Lower leg skin (tissue), 4 donors: ENCODE data around the gene ARF4. TPM values are rescaled to one million over a fixed set of nuclear protein-coding genes. Genes with fewer than 3 reads are reported as not detected.

ENCODE experiments used
- DNase-seq, 2 donors: peaks; one replicate each; pipeline ENCODE4 v3.0.0-alpha.2; 2019; ENCODE audit warnings: low spot score in 2 of 2
- H3K4me3 ChIP-seq: fragments of 200-600 bp; sonication (generic); 2 replicates; pipeline ENCODE4 v1.5.1; 2017; ENCODE audit warnings: mild to moderate bottlenecking, low read depth; ENCODE audit not compliant: poor library complexity, severe bottlenecking
- POLR2A ChIP-seq, 2 donors: fragments of 450-650 bp; IDR thresholded peaks; one replicate each; pipeline ENCODE4 v1.6.1; 2016 to 2017; ENCODE audit warnings: antibody characterized with exemption in 2 of 2, mild to moderate bottlenecking in 1 of 2, moderate library complexity in 1 of 2
- WGBS, 2 donors: methylation state at CpG; one replicate each; pipeline ENCODE4 v1.1.5; 2018; 5-methylcytosine and 5-hydroxymethylcytosine counted together
- intact Hi-C: fragments of 100-400 bp; cut with DNase I; formaldehyde crosslinking; loops from one replicate; pipeline ENCODE4 v1.15.0; 2023; ENCODE audit warnings: low total_unique reads
- total RNA-seq, 4 donors: library from RNA; depleted of rRNA; stranded (reverse); fragments of >200 nt; gene quantifications; one replicate each; pipeline ENCODE4 v1.1.0, GENCODE V29; 2016
- TF ChIP-seq, protein P1 (sequence below), 3 donors: fragments of 450-650 bp; IDR thresholded peaks; one replicate each; pipeline ENCODE4 v1.5.1; 2016; ENCODE audit warnings: antibody characterized with exemption in 3 of 3, mild to moderate bottlenecking in 3 of 3, moderate library complexity in 2 of 3

The ARF4 gene
- total RNA-seq, 4 donors from 2014 or later: 39.5 to 61.6 (median 59.2) TPM

DNA sequence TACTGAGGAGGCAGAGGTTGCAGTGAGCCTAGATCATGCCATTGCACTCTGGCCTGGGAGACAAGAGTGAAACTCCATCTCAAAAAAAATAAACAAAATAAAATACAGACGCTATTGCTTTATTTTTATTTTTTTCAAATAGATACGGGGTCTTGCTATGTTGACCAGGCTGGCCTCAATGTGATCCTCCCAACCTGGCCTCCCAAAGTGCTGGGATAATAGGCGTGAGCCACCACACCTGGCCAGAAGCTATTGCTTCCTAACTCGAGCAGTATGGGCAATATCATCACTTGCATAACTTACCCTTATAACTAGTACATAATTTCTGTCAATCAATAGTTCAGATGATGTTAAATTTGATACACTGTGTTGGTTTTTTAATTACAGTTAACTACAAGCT, 3.0 kb downstream of the ARF4 start:
- intact Hi-C loops: no loop called here
- H3K4me3 ChIP-seq: no peak overlapping the region
- no peak for DNase-seq
- TF ChIP-seq, protein P1, sequence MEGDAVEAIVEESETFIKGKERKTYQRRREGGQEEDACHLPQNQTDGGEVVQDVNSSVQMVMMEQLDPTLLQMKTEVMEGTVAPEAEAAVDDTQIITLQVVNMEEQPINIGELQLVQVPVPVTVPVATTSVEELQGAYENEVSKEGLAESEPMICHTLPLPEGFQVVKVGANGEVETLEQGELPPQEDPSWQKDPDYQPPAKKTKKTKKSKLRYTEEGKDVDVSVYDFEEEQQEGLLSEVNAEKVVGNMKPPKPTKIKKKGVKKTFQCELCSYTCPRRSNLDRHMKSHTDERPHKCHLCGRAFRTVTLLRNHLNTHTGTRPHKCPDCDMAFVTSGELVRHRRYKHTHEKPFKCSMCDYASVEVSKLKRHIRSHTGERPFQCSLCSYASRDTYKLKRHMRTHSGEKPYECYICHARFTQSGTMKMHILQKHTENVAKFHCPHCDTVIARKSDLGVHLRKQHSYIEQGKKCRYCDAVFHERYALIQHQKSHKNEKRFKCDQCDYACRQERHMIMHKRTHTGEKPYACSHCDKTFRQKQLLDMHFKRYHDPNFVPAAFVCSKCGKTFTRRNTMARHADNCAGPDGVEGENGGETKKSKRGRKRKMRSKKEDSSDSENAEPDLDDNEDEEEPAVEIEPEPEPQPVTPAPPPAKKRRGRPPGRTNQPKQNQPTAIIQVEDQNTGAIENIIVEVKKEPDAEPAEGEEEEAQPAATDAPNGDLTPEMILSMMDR (IDR thresholded peaks at IDR 0.05): no peak
- no peak for TF ChIP-seq POLR2A (IDR thresholded peaks at IDR 0.05)
- WGBS, 2 donors: 60 to 74% methylated on average over 4 of the region's 4 CpGs

DNA sequence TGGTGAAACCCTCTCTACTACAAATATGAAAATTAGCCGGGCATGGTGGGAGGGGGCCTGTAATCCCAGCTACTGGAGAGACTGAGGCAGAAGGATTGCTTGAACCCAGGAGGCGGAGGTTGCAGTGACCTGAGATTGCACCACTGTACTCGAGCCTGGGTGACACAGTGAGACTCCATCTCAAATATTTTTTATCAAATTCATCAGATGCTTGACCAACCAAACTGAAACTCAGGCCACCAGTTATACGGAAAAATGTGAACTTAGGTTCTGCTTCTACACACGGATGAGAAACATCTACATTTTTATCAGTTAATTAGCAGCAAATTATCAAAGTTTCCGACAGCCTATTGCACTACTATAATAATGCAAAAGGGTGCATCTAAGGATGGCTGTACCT, 4.8 kb downstream of the ARF4 start:
- no peak overlapping the region for H3K4me3 ChIP-seq
- DNase-seq: no peak
- WGBS, 2 donors: 59 to 64% methylated on average over 6 of the region's 6 CpGs
- intact Hi-C loops: no loop called here
- no peak for TF ChIP-seq POLR2A (IDR thresholded peaks at IDR 0.05)
- TF ChIP-seq, protein P1 (IDR thresholded peaks at IDR 0.05): no peak

DNA sequence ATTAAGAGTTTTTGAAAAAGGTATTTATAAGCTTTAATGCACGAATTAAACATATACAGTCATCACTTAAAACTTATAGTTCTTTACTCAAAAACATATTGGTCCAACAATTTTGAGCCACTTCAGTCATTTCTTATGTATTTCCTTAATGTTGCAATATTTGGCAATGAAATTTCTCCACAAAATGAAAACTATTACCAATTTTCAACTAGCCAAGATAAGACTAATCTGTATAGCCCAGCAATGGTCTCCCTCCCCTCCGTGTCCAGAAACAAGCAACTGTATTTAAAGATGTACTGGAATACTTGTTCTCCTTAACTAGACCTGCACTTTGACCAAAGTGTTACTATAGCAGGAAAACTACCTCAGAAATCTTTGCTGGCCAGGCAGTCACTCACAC, 9.2 kb downstream of the ARF4 start:
- DNase-seq: no peak
- intact Hi-C loops: no loop called here
- TF ChIP-seq POLR2A (IDR thresholded peaks at IDR 0.05): no peak
- TF ChIP-seq, protein P1 (IDR thresholded peaks at IDR 0.05): no peak
- no peak overlapping the region for H3K4me3 ChIP-seq
- 77 to 79% methylated on average over 2 of the region's 2 CpGs for WGBS, 2 donors

DNA sequence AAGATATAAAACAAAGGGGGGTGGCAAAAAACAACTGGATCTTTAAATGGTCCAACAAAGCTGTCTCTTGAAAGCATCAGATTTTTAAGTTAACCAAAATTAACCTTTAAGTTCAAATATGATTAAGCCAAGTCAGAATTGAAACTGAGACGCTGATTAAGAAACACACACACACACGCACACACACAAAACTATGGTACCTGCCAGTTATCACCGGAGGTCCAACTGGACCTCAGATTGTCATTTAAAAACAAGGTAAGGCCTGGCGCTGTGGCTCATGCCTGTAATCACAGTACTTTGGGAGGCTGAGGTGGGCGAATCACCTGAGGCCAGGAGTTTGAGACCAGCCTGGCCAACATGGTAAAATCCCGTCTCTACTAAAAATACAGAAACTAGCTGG, 10.4 kb downstream of the ARF4 start:
- intact Hi-C loops: no loop called here
- no peak for TF ChIP-seq POLR2A (IDR thresholded peaks at IDR 0.05)
- TF ChIP-seq, protein P1 (IDR thresholded peaks at IDR 0.05): no peak
- no peak overlapping the region for H3K4me3 ChIP-seq
- DNase-seq: no peak
- WGBS, 2 donors: 71 to 86% methylated on average over 6 of the region's 6 CpGs

DNA sequence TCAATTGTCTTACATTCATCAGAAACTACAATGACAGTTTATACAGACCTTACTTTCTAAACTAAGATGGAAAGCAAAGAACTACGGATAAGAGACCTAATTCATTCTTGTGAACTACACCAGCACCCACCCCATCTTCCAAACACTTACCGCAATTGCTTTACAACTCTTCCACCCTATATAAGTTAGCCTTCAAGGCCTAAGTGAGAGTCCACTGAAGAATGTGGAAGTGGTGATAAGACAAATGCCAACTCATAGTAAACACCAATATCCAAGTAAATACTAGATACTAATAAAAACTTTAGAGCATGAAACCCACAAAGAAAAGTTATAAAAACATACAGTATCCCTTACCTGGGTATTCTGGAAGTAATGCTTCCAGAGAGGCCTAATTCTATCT, 13.6 kb downstream of the ARF4 start:
- no peak for TF ChIP-seq POLR2A (IDR thresholded peaks at IDR 0.05)
- TF ChIP-seq, protein P1 (IDR thresholded peaks at IDR 0.05): no peak
- DNase-seq: no peak
- no peak overlapping the region for H3K4me3 ChIP-seq
- WGBS, 2 donors: 85 to 91% methylated on average over 2 of the region's 2 CpGs
- intact Hi-C loops: no loop called here

DNA sequence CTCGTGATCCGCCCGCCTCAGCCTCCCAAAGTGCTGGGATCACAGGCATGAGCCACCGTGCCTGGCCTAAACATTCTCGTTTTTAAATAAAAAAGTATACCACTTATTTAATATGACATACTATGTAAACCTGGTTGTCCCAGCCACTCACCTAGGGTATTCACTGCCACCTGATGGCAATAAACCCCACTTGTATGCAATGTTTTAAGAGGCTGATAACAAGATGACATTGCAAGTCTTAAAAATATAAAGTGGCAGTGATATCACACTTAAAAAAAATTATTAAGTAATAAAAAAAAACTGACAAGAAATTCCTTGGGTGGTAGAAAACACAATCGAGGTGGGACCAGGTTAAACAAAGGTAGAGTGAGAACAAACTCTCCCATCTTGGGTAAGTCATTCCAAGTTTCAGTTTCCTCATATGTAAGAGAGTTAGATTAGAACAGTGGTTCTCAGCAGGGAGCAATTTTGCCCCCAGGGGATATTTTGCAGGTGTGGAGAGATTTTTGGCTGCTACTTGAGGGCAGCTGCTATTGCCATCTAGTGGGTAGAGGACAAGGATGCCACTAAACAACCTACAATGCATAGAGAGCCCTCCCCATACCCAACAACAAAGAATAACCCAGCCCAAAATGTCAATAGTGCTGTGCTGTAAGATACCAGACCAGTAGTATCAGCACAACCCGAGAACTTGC, 14.5 kb downstream of the ARF4 start:
- no peak overlapping the region for H3K4me3 ChIP-seq
- no peak for DNase-seq
- WGBS, 2 donors: 82 to 85% methylated on average over 7 of the region's 7 CpGs
- TF ChIP-seq, protein P1 (IDR thresholded peaks at IDR 0.05): no peak
- TF ChIP-seq POLR2A (IDR thresholded peaks at IDR 0.05): no peak
- intact Hi-C loops: no loop called here
